ENCODE results near the gene TMEM132C. TPM values are rescaled to one million over a fixed set of nuclear protein-coding genes. Genes with fewer than 3 reads are reported as not detected.

Gene TMEM132C
- total and polyA plus RNA-seq, 2 donors (not counting 1 experiment from before 2014, with no cell fraction given) = not detected

- H3K4me1 Mint-ChIP-seq = no peaks in the 10 kb centered on the region
- ChIA-PET POLR2A (no interaction called here), CTCF (no interaction called here)
- H3K27ac Mint-ChIP-seq = no peak overlapping the region
- H3K9me3 ChIP-seq (ENCODE audit: control extremely low read depth in 1 of 3, control insufficient read depth in 2 of 3, insufficient read depth in 1 of 3, low read length in 2 of 3) = peaks cover 0 to 6% (median 0%) of the 10 kb centered on the region in 3 donors
- no peak overlapping the region for H3K4me3 Mint-ChIP-seq
- H3K27me3 ChIP-seq (replicated peaks in 1 of 4; ENCODE audit: control extremely low read depth in 1 of 4, control insufficient read depth in 3 of 4, insufficient read depth in 4 of 4, low read length in 3 of 4) = no peaks in the 10 kb centered on the region
- intact Hi-C loops (cut with micrococcal nuclease) = no loop called here
- H3K4me2 ChIP-seq (replicated peaks; ENCODE audit: low read depth, low read length, poor library complexity, severe bottlenecking) = no peak overlapping the region
- H3K4me3 ChIP-seq (ENCODE audit: control extremely low read depth in 1 of 5, extremely low read depth in 1 of 5, insufficient read depth in 1 of 5, low read depth in 2 of 5, low read length in 4 of 5) = no peak overlapping the region
- H4K20me1 ChIP-seq (ENCODE audit: control insufficient read depth, insufficient read depth, low read length, poor library complexity, severe bottlenecking) = no peaks in the 10 kb centered on the region
- TF ChIP-seq EZH2 (IDR thresholded peaks at IDR 0.05; ENCODE audit: borderline replicate concordance, insufficient read depth, low read depth, low read length, poor library complexity, severe bottlenecking) = no peak
- no peak for TF ChIP-seq CTCF (IDR thresholded peaks at IDR 0.05)
- H3K27me3 Mint-ChIP-seq = peaks cover 15% of the 10 kb centered on the region
- ATAC-seq (ENCODE audit: low read depth) (no peak), DNase-seq (no peak)
- H3K4me1 ChIP-seq (ENCODE audit: control insufficient read depth in 2 of 2, insufficient read depth in 2 of 2, low read length in 2 of 2) = no peaks in the 10 kb centered on the region
- no peaks in the 10 kb centered on the region for H3K79me2 ChIP-seq (ENCODE audit: control insufficient read depth, insufficient read depth, low read length)
- no peaks in the 10 kb centered on the region for H3K9me3 Mint-ChIP-seq (ENCODE audit: insufficient read depth)
- WGBS (ENCODE audit: insufficient coverage) = no CpG with 5 or more reads among the region's 4 CpGs
- no peak overlapping the region for H3K9ac ChIP-seq (ENCODE audit: low read length)
- H3K27ac ChIP-seq (ENCODE audit: low read length in 2 of 2) = no peak overlapping the region
- H3K36me3 ChIP-seq (replicated peaks in 1 of 2; ENCODE audit: control extremely low read depth in 1 of 2, control insufficient read depth in 1 of 2, extremely low read depth in 1 of 2, insufficient read depth in 2 of 2, low read length in 1 of 2) = no peaks in the 10 kb centered on the region
- no peak overlapping the region for H2AFZ ChIP-seq (ENCODE audit: insufficient read depth, low read depth, low read length, poor library complexity, severe bottlenecking)
Measured at GRCh38 chr12:128755566-128755965, 488.6 kb downstream of the TMEM132C start.

Small RNAs within 50 kb of the gene (small RNA-seq; reads per million reads assigned to genes)
- not detected for gene MIR3612 (ENCODE audit: insufficient read length, low read depth, low replicate concordance)
- not detected for gene MIR4419B (ENCODE audit: insufficient read length, low read depth, low replicate concordance)

All from B cell (primary cell).